ENCODE measurements around the gene THBS3. TPM values are rescaled to one million over a fixed set of nuclear protein-coding genes. Genes with fewer than 3 reads are reported as not detected.
"Not testable (repeated sequence)": the region's sequence is repeated elsewhere in the genome, so short reads cannot be mapped to it uniquely, and the experiment has no call there.

Gene THBS3
- 8.3 TPM for total RNA-seq

GRCh38 chr1:155207806-155208540 is at the start of gene THBS3:
THBS3 (minus strand) TSS chr1:155207897; CDS start chr1:155207876, 21 bp downstream.
- peak; percentile 41 for DNase-seq

GRCh38 chr1:155256058-155256852 is 48.6 kb upstream of the THBS3 start:
- no peak for DNase-seq

DNA sequence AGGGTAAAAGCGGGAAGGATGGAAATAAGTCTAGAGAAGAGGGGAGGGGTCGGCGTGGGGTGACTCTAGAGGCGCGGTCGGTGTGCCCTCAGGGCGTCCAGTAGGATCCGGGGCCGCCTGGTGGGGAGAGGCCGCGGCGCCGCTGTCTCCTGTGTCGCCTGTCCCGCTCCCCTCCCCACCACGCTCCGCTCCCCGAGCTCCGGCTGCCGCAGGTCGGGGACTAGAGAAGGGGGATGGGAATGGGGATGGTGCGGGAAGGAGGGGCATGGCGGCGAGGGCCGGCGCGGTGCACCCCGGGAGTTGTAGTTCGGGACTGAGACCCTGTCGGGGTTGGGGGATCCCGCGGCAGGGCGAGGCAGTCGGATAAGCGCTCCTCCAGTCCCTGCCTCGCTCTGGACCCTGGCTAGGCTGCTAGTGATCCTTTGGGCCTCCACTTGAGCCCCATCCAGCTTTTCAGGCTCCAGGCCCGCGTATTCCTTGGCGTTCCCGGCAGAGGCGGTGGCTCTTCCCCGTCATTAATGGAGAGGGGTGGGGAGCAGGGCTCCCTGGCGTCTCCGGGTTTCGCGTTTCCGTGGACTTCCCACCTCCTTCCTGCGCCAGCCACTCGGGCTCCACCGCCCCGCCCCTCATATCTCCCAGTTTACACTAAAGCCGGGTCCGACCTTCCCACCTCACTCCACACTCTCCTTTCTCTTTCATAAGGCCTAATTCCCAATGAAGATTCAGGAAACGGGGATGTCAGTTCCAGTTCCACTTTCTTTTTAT is 47.7 kb upstream of the THBS3 start, which contains the start of gene ENTREP3:
Gene ENTREP3 (minus strand): TSS at position 241 of the 765 bp plus-strand sequence. CDS start 606 bp downstream, outside the sequence.
- peak; percentile 82 for DNase-seq

DNA sequence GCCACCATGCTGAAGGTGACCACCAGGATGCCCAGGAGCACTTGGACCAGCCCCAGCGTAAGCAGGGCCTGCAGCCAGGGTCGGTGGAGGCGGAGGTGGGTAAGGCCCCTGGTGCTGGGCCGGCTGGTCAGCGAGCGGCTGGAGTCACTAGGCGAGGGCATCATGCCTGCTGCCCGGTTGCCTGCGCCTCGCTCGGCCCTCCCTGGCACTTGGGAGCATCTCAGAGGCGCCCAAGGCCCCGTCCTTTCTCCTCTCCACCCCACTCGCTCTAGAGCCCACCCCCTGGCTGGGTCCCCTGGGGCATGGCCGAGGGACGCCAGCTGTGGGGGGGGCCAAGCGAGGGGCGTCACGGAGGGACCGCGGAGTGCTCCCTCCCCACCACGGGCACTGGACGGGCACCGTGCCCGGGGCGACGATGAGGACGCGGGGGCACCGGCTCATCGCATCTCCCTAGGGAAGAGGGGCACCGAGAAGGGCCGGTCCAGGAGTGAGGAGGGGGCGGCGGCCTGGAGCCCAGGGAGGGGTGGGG is 47.1 kb upstream of the THBS3 start:
- no peak for DNase-seq

DNA sequence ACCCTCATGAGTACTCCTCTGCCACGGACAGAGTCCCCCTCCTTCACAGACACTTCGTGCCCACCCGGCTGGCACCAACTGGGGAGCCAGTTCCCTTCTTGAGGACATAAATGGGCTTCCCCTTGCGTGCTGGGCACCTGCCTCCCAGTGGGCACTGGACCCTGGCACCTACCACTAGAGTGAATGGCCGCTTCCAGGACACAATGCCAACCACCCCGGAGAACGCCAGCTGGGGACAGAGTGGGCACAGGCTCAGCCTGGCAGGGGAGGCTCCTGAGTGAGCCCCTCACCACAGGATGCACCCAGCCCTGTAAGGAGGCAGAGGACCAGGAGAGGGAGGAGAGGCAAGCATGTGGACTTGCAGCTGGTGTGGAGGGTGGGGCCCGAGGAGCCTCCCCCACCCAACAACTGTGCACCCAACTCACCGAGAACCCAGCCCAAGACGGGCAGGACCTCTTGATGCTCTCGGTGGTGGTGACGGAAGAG is 46.6 kb upstream of the THBS3 start:
- DNase-seq = no peak

DNA sequence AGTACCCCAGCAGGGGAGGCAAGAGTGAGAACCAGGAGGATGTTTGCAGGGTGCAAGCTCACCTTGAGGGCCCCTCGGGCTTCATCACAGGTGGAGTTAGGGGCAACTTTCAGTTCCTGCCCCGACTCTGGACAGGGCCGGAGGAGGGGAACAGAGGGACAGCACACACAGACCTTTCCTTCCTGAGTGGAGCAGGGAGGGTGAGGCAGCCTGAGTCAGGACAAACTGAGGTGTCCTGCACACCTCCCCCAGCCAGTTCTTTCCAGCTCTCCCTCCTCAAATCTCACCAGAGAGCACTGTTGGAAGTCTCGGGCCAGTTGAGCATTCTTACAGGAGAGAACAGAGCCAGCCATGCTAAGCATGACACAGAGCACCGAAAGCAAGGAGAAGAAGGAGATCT is 46.1 kb upstream of the THBS3 start:
- no peak for DNase-seq

DNA sequence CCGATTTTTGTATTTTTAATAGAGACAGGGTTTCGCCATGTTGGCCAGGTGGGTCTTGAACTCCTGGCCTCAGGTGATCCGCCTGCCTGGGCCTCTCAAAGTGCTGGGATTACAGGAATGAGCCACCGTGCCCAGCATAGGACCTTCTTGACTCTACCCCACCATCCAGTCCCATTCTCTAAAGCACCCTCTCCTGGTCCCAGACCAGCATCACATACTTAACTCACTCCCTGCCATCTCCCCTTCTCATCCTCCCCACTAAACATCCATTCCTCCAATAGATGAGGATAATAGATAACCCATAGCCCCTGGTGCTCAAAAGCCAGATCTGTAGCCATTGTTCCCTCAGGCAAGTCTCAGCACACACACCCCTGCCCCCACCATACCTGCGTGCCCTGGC is 45.5 kb upstream of the THBS3 start:
- no peak for DNase-seq

GRCh38 chr1:155251566-155251965 is 43.9 kb upstream of the THBS3 start:
- no peak for DNase-seq

- peak; percentile 86 for DNase-seq
These were observed 43.1 kb upstream of the THBS3 start for GRCh38 chr1:155250633-155251449.

GRCh38 chr1:155250246-155250632 is 42.5 kb upstream of the THBS3 start:
- DNase-seq = no peak

GRCh38 chr1:155247667-155248553 is 40.2 kb upstream of the THBS3 start:
- no peak for DNase-seq

DNA sequence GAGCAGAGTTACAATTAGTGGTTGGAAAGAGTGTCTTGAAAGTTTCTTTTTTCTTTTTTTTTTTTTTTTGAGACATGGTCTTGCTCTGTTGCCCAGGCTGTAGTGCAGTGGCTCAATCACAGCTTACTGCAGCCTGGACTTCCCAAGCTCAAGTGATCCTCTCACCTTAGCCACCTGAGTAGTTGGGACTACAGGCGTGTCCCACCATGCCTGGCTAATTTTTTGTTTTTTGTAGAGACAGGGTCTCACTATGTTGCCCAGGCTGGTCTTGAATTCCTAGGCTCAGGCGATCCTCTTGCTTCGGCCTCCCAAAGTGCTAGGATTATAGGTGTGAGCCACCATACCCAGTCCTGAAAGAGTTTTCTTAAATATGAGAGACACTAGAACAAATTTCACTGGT is 39.1 kb upstream of the THBS3 start:
- not testable (repeated sequence) for DNase-seq

GRCh38 chr1:155245163-155245524 is 37.4 kb upstream of the THBS3 start:
- DNase-seq = no peak

GRCh38 chr1:155244368-155245162 is 36.9 kb upstream of the THBS3 start:
- DNase-seq = peak; percentile 98

DNA sequence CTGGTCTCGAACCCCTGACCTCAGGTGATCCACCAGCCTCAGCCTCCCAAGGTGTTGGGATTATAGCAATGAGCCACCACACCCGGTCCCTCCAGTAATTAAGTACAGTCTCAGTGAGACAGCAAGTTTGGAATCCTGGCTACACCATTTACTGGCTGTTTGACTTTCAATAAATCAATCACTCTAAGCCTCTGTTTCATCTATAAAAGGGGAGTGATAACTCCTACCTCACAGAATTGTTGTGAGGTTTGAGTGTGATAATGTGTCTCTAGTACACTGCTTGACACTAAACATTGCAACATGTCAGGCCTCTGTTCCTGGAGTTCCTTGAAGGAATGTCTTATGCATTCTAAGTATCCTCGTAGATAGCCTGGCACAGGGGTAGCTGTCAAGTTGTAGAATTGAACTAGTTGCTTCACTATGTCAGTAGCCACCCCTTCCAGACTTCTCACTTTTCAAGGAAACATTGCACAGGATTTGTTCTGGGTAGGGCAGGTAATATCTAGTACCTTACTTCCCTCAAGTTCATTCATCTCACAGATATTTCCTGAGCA is 35.2 kb upstream of the THBS3 start:
- DNase-seq = no peak

DNA sequence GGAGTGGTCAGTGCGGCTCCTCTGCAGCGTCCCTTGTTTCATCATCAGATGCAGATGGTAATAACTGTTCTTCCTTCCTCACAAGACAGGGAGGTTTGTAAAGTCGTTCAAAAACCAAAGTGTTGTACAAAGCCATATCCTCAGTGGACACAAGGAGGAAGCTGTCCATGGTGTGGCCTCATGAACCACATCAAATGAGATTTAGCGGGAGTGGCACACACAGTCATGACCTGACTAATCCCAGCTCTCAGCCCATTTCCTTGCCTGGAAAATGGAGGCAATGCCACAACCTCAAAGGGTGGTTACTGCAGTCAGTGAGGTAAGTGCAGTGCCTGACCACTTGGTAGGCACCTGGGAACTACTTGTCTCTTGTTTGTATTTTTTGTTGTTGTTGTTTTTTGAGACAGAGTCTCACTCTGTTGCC is 34.2 kb upstream of the THBS3 start:
- no peak for DNase-seq

- DNase-seq = peak; percentile 68
These were observed 33.5 kb upstream of the THBS3 start for GRCh38 chr1:155241069-155241679.

GRCh38 chr1:155236451-155236850 is 28.8 kb upstream of the THBS3 start:
- no peak for DNase-seq

GRCh38 chr1:155235375-155235774 is 27.7 kb upstream of the THBS3 start:
- not testable (repeated sequence) for DNase-seq

Data from occipital lobe (tissue), 2 donors.